Fibroblast of lung (primary cell): Measurements from ENCODE around the gene NT5DC1. TPM values are rescaled to one million over a fixed set of nuclear protein-coding genes. Genes with fewer than 3 reads are reported as not detected.

Source experiments
- DNase-seq, 2 donors: peaks; one replicate each; pipeline versions ENCODE4 v3.0.0 to v3.0.0-alpha.2; 2010; ENCODE audit warnings: low read depth in 2 of 2
- H2AFZ ChIP-seq: 2 replicates; pipeline ENCODE4 v1.5.1; 2012; ENCODE audit warnings: low read length, control low read depth, inconsistent platforms
- H3K27ac ChIP-seq: 2 replicates; pipeline ENCODE4 v1.5.1; 2011; ENCODE audit warnings: low read length, control low read depth; ENCODE audit not compliant: insufficient read depth
- H3K27me3 ChIP-seq: 2 replicates; pipeline ENCODE4 v1.5.1; 2011; ENCODE audit warnings: mild to moderate bottlenecking, low read length; ENCODE audit not compliant: control insufficient read depth, insufficient read depth
- H3K36me3 ChIP-seq: 2 replicates; pipeline ENCODE4 v1.5.1; 2011; ENCODE audit warnings: low read length; ENCODE audit not compliant: control insufficient read depth, insufficient read depth
- H3K4me1 ChIP-seq: 2 replicates; pipeline ENCODE4 v1.5.1; 2011; ENCODE audit warnings: low read length; ENCODE audit not compliant: control insufficient read depth, insufficient read depth; ENCODE audit errors: extremely low read depth
- H3K4me2 ChIP-seq: 2 replicates; pipeline ENCODE4 v1.5.1; 2011; ENCODE audit warnings: low read length, control low read depth; ENCODE audit not compliant: insufficient read depth; ENCODE audit errors: extremely low read depth
- H3K4me3 ChIP-seq, 4 experiments: fragments of 200-600 bp in 1 of 4; sonication (generic) in 1 of 4; replicated peaks in 1 of 4; 2 replicates each; pipeline ENCODE4 v1.5.1; 2011 to 2016; ENCODE audit warnings: low read length in 4 of 4, low read depth in 3 of 4, mild to moderate bottlenecking in 3 of 4, control low read depth in 2 of 4, inconsistent platforms in 1 of 4, mixed read lengths in 1 of 4; ENCODE audit not compliant: insufficient read depth in 1 of 4; ENCODE audit errors: control extremely low read depth in 1 of 4
- H3K79me2 ChIP-seq: 2 replicates; pipeline ENCODE4 v1.5.1; 2012; ENCODE audit warnings: mild to moderate bottlenecking, low read length, inconsistent platforms; ENCODE audit not compliant: control insufficient read depth, insufficient read depth
- H3K9ac ChIP-seq: 2 replicates; pipeline ENCODE4 v1.5.1; 2011; ENCODE audit warnings: mild to moderate bottlenecking, low read length, control low read depth; ENCODE audit not compliant: insufficient read depth
- H3K9me3 ChIP-seq: 2 replicates; pipeline ENCODE4 v1.5.1; 2012; ENCODE audit warnings: low read depth, low read length; ENCODE audit not compliant: control insufficient read depth, insufficient read depth
- H4K20me1 ChIP-seq: 2 replicates; pipeline ENCODE4 v1.5.1; 2011; ENCODE audit warnings: low read length; ENCODE audit not compliant: control insufficient read depth, insufficient read depth; ENCODE audit errors: extremely low read depth
- CTCF ChIP-seq, 2 donors: IDR thresholded peaks in 1 of 2; conservative IDR thresholded peaks in 1 of 2; 1 replicate in 1 of 2; 2 replicates in 1 of 2; pipeline ENCODE4 v1.5.1; 2011 to 2012; ENCODE audit warnings: low read length in 2 of 2, control low read depth in 1 of 2, inconsistent platforms in 1 of 2, low read depth in 1 of 2, mild to moderate bottlenecking in 1 of 2
- EZH2 ChIP-seq: IDR thresholded peaks from 2 replicates; pipeline ENCODE4 v1.5.1; 2012; ENCODE audit warnings: low read length, control low read depth, mild to moderate bottlenecking; ENCODE audit errors: missing control alignments
- polyA plus RNA-seq, 2 donors: library from polyadenylated mRNA; depleted of rRNA in 1 of 2; stranded (reverse) in 1 of 2; unstranded in 1 of 2; fragments of >200 nt; gene quantifications; 2 replicates each; pipeline ENCODE4 v1.2.1, GENCODE V29; 2011 to 2012; ENCODE audit warnings: missing spikeins in 1 of 2
- total RNA-seq: library from RNA; depleted of rRNA; stranded (reverse); fragments of >200 nt; gene quantifications from 2 replicates; pipeline ENCODE4 v1.2.1, GENCODE V29; 2014

NT5DC1 gene
- total and polyA plus RNA-seq, 2 donors (not counting 1 experiment from before 2014, with no cell fraction given): 8.1 to 17.9 TPM

GRCh38 chr6:116062496-116062895 is 38.2 kb upstream of the NT5DC1 start:
- DNase-seq: no peak
- Histone ChIP-seq H3K27me3 (no peaks in the 10 kb centered on the region), H3K4me3 (no peak overlapping the region), H3K36me3 (no peaks in the 10 kb centered on the region), H2AFZ (no peak overlapping the region), H3K9ac (no peak overlapping the region), H3K27ac (no peak overlapping the region), H3K79me2 (no peaks in the 10 kb centered on the region), H3K9me3 (no peaks in the 10 kb centered on the region), H3K4me1 (no peaks in the 10 kb centered on the region), H3K4me2 (no peak overlapping the region), H4K20me1 (no peaks in the 10 kb centered on the region)
- TF ChIP-seq EZH2 (no peak), CTCF (conservative IDR thresholded peaks at IDR 0.05 in 1 of 2, IDR thresholded peaks at IDR 0.05 in 1 of 2; ENCODE audit: low read depth in 1 of 2, low read length in 2 of 2) (no peak)

- H3K9me3 ChIP-seq: no peaks in the 10 kb centered on the region
- no peaks in the 10 kb centered on the region for H3K79me2 ChIP-seq
- H3K27me3 ChIP-seq: no peaks in the 10 kb centered on the region
- no peak overlapping the region for H3K4me2 ChIP-seq
- no peaks in the 10 kb centered on the region for H3K36me3 ChIP-seq
- H3K4me3 ChIP-seq: no peak overlapping the region
- no peaks in the 10 kb centered on the region for H4K20me1 ChIP-seq
- H3K27ac ChIP-seq: no peak overlapping the region
- no peaks in the 10 kb centered on the region for H3K4me1 ChIP-seq
- no peak overlapping the region for H2AFZ ChIP-seq
- H3K9ac ChIP-seq: no peak overlapping the region
- TF ChIP-seq CTCF (conservative IDR thresholded peaks at IDR 0.05 in 1 of 2, IDR thresholded peaks at IDR 0.05 in 1 of 2; ENCODE audit: low read depth in 1 of 2, low read length in 2 of 2) (no peak), EZH2 (no peak)
- DNase-seq: no peak
Measured at GRCh38 chr6:116064666-116065065, 36.0 kb upstream of the NT5DC1 start.

GRCh38 chr6:116066789-116067188 is 33.9 kb upstream of the NT5DC1 start:
- H3K27ac ChIP-seq: no peak overlapping the region
- no peaks in the 10 kb centered on the region for H3K79me2 ChIP-seq
- no peak overlapping the region for H3K4me3 ChIP-seq
- no peaks in the 10 kb centered on the region for H3K27me3 ChIP-seq
- H3K9me3 ChIP-seq: no peaks in the 10 kb centered on the region
- TF ChIP-seq EZH2 (no peak), CTCF (conservative IDR thresholded peaks at IDR 0.05 in 1 of 2, IDR thresholded peaks at IDR 0.05 in 1 of 2; ENCODE audit: low read depth in 1 of 2, low read length in 2 of 2) (no peak)
- no peaks in the 10 kb centered on the region for H4K20me1 ChIP-seq
- no peak for DNase-seq
- H3K9ac ChIP-seq: no peak overlapping the region
- no peak overlapping the region for H2AFZ ChIP-seq
- no peaks in the 10 kb centered on the region for H3K36me3 ChIP-seq
- no peak overlapping the region for H3K4me2 ChIP-seq
- H3K4me1 ChIP-seq: no peaks in the 10 kb centered on the region
